D721Med (cell line): ENCODE data around the gene SP3.
A peak's percentile ranks its signal among the peaks of the same experiment; 100 is the strongest.
"Not testable (repeated sequence)": the region's sequence is repeated elsewhere in the genome, so short reads cannot be mapped to it uniquely, and the experiment has no call there.

ENCODE experiments used
- DNase-seq: peaks from one replicate; pipeline ENCODE4 v3.0.0; 2011; ENCODE audit warnings: low spot score; ENCODE audit not compliant: insufficient read length
- FAIRE-seq: peaks from 2 replicates; lab custom pipeline; 2011; peaks lifted over from hg19 to GRCh38; lab: Jason Lieb, UNC
- TF ChIP-seq, protein P1 (sequence below): IDR thresholded peaks from 2 replicates; pipeline ENCODE4 v1.5.1; 2012; ENCODE audit warnings: mild to moderate bottlenecking, control low read depth; ENCODE audit not compliant: insufficient read depth; ENCODE audit errors: missing control alignments

The SP3 gene

DNA sequence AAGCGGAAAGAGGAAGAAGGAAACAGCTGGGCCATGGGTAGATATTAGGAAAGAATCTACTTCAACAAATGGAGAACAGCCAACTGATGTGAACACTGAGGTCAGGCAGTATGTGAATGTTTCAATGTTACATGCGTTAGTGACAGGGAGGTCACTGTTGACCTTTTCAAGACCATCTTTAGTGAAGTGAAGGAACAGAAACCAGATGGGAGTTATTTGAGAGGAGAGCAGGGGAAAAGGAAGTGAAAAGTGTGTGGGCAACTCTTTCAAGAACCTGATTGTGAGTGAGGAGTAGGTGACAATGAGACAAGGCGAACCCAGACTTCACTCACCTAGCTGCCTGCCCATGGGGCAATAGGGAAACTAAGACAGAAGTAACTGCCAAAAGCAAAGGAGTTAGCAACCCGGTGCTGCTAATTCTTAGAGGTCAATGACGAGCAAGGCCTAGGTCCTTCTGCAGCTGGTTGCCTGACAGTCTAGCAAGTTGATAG, 67.0 kb downstream of the SP3 start:
- TF ChIP-seq, protein P1, sequence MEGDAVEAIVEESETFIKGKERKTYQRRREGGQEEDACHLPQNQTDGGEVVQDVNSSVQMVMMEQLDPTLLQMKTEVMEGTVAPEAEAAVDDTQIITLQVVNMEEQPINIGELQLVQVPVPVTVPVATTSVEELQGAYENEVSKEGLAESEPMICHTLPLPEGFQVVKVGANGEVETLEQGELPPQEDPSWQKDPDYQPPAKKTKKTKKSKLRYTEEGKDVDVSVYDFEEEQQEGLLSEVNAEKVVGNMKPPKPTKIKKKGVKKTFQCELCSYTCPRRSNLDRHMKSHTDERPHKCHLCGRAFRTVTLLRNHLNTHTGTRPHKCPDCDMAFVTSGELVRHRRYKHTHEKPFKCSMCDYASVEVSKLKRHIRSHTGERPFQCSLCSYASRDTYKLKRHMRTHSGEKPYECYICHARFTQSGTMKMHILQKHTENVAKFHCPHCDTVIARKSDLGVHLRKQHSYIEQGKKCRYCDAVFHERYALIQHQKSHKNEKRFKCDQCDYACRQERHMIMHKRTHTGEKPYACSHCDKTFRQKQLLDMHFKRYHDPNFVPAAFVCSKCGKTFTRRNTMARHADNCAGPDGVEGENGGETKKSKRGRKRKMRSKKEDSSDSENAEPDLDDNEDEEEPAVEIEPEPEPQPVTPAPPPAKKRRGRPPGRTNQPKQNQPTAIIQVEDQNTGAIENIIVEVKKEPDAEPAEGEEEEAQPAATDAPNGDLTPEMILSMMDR = no peak
- no peak for FAIRE-seq

DNA sequence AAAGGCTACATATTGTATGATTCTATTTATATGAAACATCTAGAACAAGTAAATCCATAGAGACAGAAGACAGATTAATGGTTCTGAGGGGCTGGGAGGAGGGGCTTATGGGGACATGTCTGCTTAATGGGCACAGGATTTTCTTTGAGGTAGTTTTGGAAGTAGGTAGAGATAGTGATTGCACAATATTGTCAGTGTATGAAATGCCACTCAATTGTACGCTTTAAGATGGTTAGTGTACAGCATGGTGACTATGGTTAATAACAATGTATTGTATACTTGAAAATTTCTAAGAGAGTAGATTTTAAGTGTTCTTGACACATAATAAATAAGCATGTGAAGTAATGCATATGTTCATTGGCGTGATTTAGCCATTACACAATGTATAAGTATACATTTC, 68.4 kb downstream of the SP3 start:
- TF ChIP-seq, protein P1 = no peak
- DNase-seq (no peak), FAIRE-seq (no peak)

More for the DNA sequence above, 67.0 kb downstream of the SP3 start:
- DNase-seq = no peak

DNA sequence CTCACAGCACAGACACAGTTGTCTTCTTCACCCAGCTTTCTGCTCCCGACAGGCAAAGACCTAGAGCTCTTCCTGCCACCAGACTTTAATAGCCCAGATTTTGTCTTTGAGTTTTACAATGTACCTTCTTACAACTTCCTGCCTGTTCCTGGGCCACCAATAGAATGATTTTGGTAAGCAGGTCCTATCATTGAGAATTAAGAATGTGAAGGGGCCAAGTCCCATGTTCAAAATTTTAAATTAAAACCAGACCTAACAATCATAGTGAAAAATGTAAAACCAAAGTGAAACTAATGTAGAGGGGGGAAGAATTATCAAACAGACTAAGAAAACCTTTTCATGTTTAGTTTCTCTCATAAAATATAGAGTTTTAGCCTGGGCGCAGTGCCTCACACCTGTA, 72.8 kb downstream of the SP3 start:
- FAIRE-seq = no peak
- no peak for DNase-seq
- TF ChIP-seq, protein P1 = no peak

GRCh38 chr2:173891315-173892037, 73.7 kb downstream of the SP3 start:
- TF ChIP-seq, protein P1 = no peak
- DNase-seq (no peak), FAIRE-seq (no peak)

- FAIRE-seq, DNase-seq: not testable (repeated sequence)
Measured at GRCh38 chr2:173889464-173889863, 75.7 kb downstream of the SP3 start.

DNA sequence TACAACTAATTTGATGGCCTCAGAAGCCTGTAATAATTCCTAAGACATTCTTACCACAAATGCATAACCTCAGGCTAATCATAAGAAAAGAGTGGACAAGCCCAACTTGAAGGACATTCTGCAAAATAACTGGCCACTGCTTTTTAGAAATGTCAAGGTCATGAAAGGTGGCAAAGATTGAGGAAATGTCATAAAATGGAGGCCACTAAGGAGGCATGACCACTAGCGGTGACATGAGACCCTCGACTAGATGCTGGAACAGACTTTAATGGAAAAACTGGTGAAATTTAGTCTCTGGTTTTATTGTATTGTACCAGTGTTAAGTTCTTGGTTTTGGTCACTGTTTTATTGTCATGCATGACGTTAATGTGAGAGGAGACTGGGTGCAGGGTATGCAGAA, 78.6 kb downstream of the SP3 start:
- DNase-seq = no peak
- TF ChIP-seq, protein P1 = no peak
- FAIRE-seq = no peak

DNA sequence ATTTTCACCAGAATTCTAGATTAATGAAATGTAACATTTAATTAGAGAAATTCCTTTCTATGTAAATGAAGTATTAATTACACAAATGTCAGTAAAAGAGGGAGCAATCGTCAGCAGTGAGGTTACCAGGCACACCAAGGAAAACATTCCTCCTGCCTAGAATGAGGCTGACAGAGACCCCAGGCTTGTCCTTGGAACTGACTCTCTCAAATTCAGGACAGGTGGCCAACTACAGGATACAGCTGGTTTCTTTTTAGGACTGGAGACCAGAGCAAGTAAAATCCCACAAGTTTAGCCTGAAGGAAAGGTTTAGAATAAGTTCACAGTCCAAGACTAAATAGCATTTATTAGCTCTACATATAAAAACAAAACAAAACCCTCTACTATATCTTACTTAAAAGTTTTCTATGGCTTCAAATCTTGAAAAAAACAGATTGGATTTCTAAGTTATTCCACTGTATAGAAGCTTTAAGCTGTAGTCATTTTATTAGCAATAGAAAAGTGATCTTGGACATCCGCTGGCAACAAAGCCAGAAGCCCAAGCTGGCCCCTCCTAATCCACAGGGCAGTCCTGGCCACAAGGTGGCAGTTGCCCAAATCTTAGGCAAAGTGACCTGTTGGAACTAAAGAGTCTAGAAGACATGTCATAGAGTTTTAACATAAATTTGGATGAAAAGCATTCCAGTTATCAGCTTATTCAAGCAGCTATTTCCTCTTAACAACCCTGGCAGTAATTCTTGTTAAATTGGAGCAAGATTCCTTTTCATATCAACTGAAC, 81.0 kb downstream of the SP3 start:
- FAIRE-seq = no peak
- no peak for DNase-seq
- TF ChIP-seq, protein P1 = peak; percentile 28
